Measurements from ENCODE around the gene HDAC4.
A peak's percentile ranks its signal among the peaks of the same experiment; 100 is the strongest.

The HDAC4 gene

GRCh38 chr2:239279508-239280295 lies 121.1 kb downstream of the HDAC4 start:
- DNase-seq (ENCODE audit: low read depth): no peak

GRCh38 chr2:239278941-239279365 lies 121.9 kb downstream of the HDAC4 start:
- DNase-seq (ENCODE audit: low read depth): peak; percentile 16

GRCh38 chr2:239278361-239278760 lies 122.5 kb downstream of the HDAC4 start:
- DNase-seq (ENCODE audit: low read depth): no peak

GRCh38 chr2:239277401-239278085 lies 123.3 kb downstream of the HDAC4 start:
- DNase-seq (ENCODE audit: low read depth): no peak

- DNase-seq (ENCODE audit: low read depth): no peak
Measured at GRCh38 chr2:239276851-239277250, 124.0 kb downstream of the HDAC4 start.

- peak; percentile 14 for DNase-seq (ENCODE audit: low read depth)
Measured at GRCh38 chr2:239275847-239276831, 124.7 kb downstream of the HDAC4 start.

GRCh38 chr2:239275044-239275685 lies 125.7 kb downstream of the HDAC4 start:
- DNase-seq (ENCODE audit: low read depth): peak; percentile 80

- peak; percentile 24 for DNase-seq (ENCODE audit: low read depth)
Measured at GRCh38 chr2:239274391-239275043, 126.3 kb downstream of the HDAC4 start.

GRCh38 chr2:239273280-239274234 lies 127.3 kb downstream of the HDAC4 start:
- no peak for DNase-seq (ENCODE audit: low read depth)

- no peak for DNase-seq (ENCODE audit: low read depth)
Measured at GRCh38 chr2:239272626-239273025, 128.2 kb downstream of the HDAC4 start.

GRCh38 chr2:239271882-239272281 lies 128.9 kb downstream of the HDAC4 start:
- DNase-seq (ENCODE audit: low read depth): no peak

GRCh38 chr2:239271471-239271870 lies 129.3 kb downstream of the HDAC4 start:
- DNase-seq (ENCODE audit: low read depth): no peak

- DNase-seq (ENCODE audit: low read depth): no peak
Measured at GRCh38 chr2:239269916-239270315, 130.9 kb downstream of the HDAC4 start.

GRCh38 chr2:239269173-239269885 lies 131.5 kb downstream of the HDAC4 start:
- no peak for DNase-seq (ENCODE audit: low read depth)

- DNase-seq (ENCODE audit: low read depth): no peak
Measured at GRCh38 chr2:239268549-239268948, 132.3 kb downstream of the HDAC4 start.

- DNase-seq (ENCODE audit: low read depth): no peak
Measured at GRCh38 chr2:239268082-239268481, 132.7 kb downstream of the HDAC4 start.

GRCh38 chr2:239267288-239267951 lies 133.4 kb downstream of the HDAC4 start:
- no peak for DNase-seq (ENCODE audit: low read depth)

- no peak for DNase-seq (ENCODE audit: low read depth)
Measured at GRCh38 chr2:239266779-239267287, 134.0 kb downstream of the HDAC4 start.

- no peak for DNase-seq (ENCODE audit: low read depth)
Measured at GRCh38 chr2:239266434-239266766, 134.4 kb downstream of the HDAC4 start.
